ENCODE results near the gene C1orf116. TPM values are rescaled to one million over a fixed set of nuclear protein-coding genes. Genes with fewer than 3 reads are reported as not detected.

The C1orf116 gene
- total RNA-seq, 3 donors from 2014 or later: 0.03 to 0.11 (median 0.08) TPM

GRCh38 chr1:207034208-207034607 is 1.7 kb upstream of the C1orf116 start:
- no peak overlapping the region for H3K4me3 Mint-ChIP-seq
- H3K9me3 Mint-ChIP-seq: no peaks in the 10 kb centered on the region
- peaks cover 45% of the 10 kb centered on the region for H3K27me3 Mint-ChIP-seq (ENCODE audit: low read depth)
- H3K4me1 Mint-ChIP-seq (ENCODE audit: low read depth): no peaks in the 10 kb centered on the region
- no peak for DNase-seq
- no peaks in the 10 kb centered on the region for H3K36me3 Mint-ChIP-seq (ENCODE audit: insufficient read depth)
- ATAC-seq: no peak

DNA sequence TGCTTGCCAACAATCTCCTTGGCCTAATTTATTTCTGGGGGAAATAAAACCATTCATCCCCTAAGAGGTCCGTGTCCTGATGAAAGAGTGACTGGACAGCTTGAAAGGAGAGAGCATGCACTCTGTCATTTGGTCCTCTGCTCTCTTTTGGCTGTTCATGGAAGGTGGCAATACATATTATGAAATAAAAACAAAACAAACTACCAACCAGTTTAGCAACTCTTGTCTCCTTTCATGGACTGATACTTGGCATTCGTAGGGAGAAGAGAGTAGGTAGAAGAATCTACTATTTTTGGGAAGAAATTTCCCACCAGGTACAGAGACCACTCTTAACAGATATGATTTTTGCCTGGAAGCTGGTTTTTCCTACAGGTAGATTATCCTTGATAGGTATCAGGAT is 746 bp upstream of the C1orf116 start:
- Mint-ChIP-seq H3K36me3 (ENCODE audit: insufficient read depth) (no peaks in the 10 kb centered on the region), H3K27me3 (ENCODE audit: low read depth) (peaks cover 45% of the 10 kb centered on the region), H3K9me3 (no peaks in the 10 kb centered on the region), H3K4me1 (ENCODE audit: low read depth) (no peaks in the 10 kb centered on the region), H3K4me3 (no peak overlapping the region)
- no peak for DNase-seq
- ATAC-seq: no peak

- ATAC-seq (no peak), DNase-seq (no peak)
- Mint-ChIP-seq H3K4me3 (no peak overlapping the region), H3K27me3 (ENCODE audit: low read depth) (peaks cover 54% of the 10 kb centered on the region), H3K4me1 (ENCODE audit: low read depth) (no peaks in the 10 kb centered on the region), H3K9me3 (no peaks in the 10 kb centered on the region), H3K36me3 (ENCODE audit: insufficient read depth) (no peaks in the 10 kb centered on the region)
These were observed 808 bp downstream of the C1orf116 start for GRCh38 chr1:207031632-207032264.

- Mint-ChIP-seq H3K4me1 (ENCODE audit: low read depth) (no peaks in the 10 kb centered on the region), H3K27me3 (ENCODE audit: low read depth) (peaks cover 58% of the 10 kb centered on the region), H3K36me3 (ENCODE audit: insufficient read depth) (no peaks in the 10 kb centered on the region), H3K9me3 (no peaks in the 10 kb centered on the region), H3K4me3 (no peak overlapping the region)
- ATAC-seq (no peak), DNase-seq (no peak)
These were observed 1.5 kb downstream of the C1orf116 start for GRCh38 chr1:207031016-207031415.

DNA sequence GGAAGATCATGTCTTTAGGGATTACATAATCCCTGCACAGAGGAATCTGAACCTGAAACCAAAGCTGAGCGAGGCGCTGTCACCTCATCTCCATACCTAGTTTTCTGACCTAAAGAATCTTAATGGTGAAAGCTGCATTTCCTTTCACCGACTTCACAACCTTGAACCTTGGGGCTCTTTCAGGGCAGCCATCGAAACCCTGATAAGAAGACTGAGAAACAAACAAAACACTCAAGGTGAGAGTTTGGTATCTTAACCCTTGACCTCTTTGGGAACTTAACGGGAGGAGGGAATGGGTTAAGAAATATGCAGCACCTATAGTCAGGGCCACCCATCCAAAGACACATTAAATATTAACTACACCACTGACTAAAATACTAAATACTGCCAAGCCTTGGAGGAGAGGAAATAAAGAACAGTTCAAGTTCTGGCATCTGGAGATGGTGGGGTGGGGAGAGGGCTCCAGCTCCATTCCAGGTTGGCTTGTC is 2.0 kb downstream of the C1orf116 start:
- no peaks in the 10 kb centered on the region for H3K36me3 Mint-ChIP-seq (ENCODE audit: insufficient read depth)
- no peak for DNase-seq
- no peaks in the 10 kb centered on the region for H3K9me3 Mint-ChIP-seq
- H3K27me3 Mint-ChIP-seq (ENCODE audit: low read depth): peaks cover 58% of the 10 kb centered on the region
- ATAC-seq: no peak
- no peaks in the 10 kb centered on the region for H3K4me1 Mint-ChIP-seq (ENCODE audit: low read depth)
- no peak overlapping the region for H3K4me3 Mint-ChIP-seq

DNA sequence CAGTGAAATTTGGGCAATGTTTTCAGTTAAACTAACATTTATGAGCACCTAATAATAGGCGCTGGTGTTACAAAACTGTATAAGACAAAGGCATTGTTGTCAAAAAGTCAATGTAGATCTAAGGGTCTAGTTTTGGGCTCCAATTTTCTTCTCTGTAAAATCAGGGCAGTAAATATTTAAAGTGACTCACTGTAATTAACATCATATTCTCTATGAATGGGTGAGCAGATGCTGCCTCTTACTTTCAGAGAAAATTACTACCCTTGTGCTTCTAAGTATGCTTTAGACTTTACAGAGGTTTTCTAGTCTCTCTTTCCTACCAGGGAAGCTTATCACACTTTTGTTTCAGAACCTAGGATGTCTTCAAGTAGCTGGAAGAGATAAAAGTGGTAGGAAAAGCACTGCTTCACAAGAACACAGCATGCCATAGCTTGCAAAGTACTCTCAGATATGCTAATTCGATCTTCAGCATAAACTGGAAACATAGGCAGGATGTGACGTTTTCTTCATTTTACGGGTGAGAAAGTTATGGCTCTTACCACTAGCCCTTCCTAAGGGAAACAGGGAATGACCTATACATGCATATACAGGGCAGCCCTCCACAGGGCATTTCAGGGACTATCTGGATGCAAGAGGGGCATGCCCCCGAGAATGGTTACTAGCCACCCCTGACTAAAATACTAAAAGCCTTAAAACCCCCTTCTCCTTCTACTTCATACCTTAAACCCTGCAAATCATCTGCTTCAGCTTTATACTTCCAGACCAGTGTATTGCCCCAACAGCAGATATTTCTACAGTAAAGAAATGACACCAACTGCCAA is 2.6 kb downstream of the C1orf116 start:
- Mint-ChIP-seq H3K36me3 (ENCODE audit: insufficient read depth) (no peaks in the 10 kb centered on the region), H3K27me3 (ENCODE audit: low read depth) (peaks cover 51% of the 10 kb centered on the region), H3K4me1 (ENCODE audit: low read depth) (no peaks in the 10 kb centered on the region), H3K9me3 (no peaks in the 10 kb centered on the region), H3K4me3 (no peak overlapping the region)
- no peak for DNase-seq
- ATAC-seq: no peak

DNA sequence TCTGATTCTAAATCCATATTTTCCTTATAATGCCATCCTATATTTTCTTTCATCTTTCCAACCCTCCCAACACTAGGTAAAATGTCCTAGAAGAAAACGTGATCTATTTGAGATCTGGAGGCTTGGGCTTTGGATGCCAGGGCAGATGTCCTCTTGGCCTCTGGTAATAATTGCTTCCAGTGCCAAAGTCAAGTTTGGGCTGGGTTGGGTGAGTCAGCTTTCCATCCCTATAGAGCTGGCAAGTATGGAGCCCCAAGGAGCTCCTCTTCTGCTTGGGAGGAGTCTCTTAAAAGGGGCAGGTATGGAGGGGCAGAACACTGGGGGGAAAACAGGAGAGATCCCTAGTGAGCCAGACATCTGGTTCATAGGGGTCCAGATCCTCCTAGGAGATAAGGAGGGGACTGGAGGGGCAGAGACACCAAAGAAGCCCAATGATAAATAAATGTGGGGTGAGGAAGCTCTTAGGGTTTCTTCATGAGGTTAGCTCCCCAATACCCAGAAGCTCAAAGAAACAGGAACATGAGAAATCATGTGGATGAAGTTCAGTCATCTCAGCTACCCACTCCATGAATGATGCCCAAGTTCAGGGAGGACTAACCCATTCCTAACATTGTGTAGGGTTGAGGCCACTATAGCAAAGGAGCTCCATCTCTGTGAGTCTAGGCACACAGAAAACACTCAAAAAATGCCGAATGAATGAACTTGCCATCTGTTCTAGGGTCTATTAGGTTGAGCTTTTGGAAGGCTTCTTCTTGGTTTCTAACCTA is 3.5 kb downstream of the C1orf116 start:
- Mint-ChIP-seq H3K4me1 (ENCODE audit: low read depth) (no peaks in the 10 kb centered on the region), H3K27me3 (ENCODE audit: low read depth) (peaks cover 48% of the 10 kb centered on the region), H3K9me3 (no peaks in the 10 kb centered on the region), H3K36me3 (ENCODE audit: insufficient read depth) (no peaks in the 10 kb centered on the region), H3K4me3 (no peak overlapping the region)
- DNase-seq: no peak
- ATAC-seq: no peak

- Mint-ChIP-seq H3K36me3 (ENCODE audit: insufficient read depth) (no peaks in the 10 kb centered on the region), H3K9me3 (no peaks in the 10 kb centered on the region), H3K4me3 (no peak overlapping the region), H3K4me1 (ENCODE audit: low read depth) (no peaks in the 10 kb centered on the region), H3K27me3 (ENCODE audit: low read depth) (peaks cover 42% of the 10 kb centered on the region)
- DNase-seq: no peak
- no peak for ATAC-seq
These were observed 4.6 kb downstream of the C1orf116 start for GRCh38 chr1:207027921-207028320.

GRCh38 chr1:207027206-207027777 is 5.3 kb downstream of the C1orf116 start:
- ATAC-seq (no peak), DNase-seq (no peak)
- H3K27me3 Mint-ChIP-seq (ENCODE audit: low read depth): peaks cover 38% of the 10 kb centered on the region
- H3K4me1 Mint-ChIP-seq (ENCODE audit: low read depth): no peaks in the 10 kb centered on the region
- no peak overlapping the region for H3K4me3 Mint-ChIP-seq
- H3K36me3 Mint-ChIP-seq (ENCODE audit: insufficient read depth): no peaks in the 10 kb centered on the region
- H3K9me3 Mint-ChIP-seq: no peaks in the 10 kb centered on the region

DNA sequence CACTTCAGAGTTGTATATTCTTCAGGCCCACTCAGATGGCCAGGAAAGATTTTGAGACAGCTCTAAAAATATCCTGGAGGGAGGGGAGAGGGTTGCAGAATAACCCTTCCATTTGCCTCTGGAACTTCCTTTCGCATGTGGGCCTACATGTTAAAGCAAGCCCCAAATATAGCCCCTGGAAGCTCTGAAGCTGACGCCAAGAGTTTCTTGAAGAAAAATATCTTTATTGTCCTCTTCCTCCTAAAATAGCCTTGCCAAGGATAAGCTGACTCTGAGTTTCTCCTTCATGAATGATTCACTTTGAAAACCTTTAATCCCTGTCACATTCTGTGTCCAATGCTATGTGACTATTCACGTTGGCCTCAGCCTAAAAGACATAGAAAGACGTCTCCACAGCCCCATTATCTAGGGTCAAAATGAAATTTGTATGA is 6.4 kb downstream of the C1orf116 start:
- ATAC-seq (no peak), DNase-seq (no peak)
- H3K9me3 Mint-ChIP-seq: no peaks in the 10 kb centered on the region
- H3K27me3 Mint-ChIP-seq (ENCODE audit: low read depth): peaks cover 29% of the 10 kb centered on the region
- no peak overlapping the region for H3K4me3 Mint-ChIP-seq
- H3K4me1 Mint-ChIP-seq (ENCODE audit: low read depth): no peaks in the 10 kb centered on the region
- H3K36me3 Mint-ChIP-seq (ENCODE audit: insufficient read depth): no peaks in the 10 kb centered on the region

DNA sequence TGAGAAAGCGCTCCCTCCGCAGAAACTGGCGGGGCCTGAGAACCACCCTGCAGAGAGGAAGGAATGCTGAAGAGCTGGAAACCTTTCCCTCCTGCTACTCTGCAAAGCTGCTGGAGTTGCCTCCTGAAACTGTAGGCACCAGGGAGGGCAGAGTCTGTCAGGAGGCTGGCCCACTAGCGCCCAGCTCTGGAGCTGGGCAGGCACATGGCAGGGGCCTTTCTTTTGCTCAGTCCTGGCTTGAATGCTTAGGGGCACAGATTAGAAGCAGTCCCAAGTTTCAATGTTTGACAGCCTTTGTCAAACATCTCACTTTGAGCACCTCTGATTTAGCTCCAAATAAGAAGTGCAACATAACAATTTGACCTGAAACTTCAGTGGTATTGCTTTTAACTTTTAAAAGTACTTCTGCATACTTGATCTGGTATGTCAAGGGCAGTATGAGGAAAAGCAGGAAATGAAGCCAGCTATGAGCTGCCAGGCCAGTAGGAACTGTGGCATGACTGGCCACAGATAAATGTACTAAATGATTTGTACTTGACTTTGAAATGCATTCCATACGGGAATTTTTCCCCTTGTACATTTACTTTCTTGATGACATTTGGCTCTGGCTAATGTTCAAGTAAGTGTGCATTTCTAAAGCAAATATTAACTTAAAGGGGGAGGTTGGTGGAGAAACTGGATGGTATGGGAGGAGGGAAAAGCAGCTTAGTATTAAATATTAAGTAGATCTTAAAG is 7.2 kb downstream of the C1orf116 start:
- DNase-seq (no peak), ATAC-seq (no peak)
- Mint-ChIP-seq H3K4me1 (ENCODE audit: low read depth) (no peaks in the 10 kb centered on the region), H3K4me3 (no peak overlapping the region), H3K9me3 (no peaks in the 10 kb centered on the region), H3K27me3 (ENCODE audit: low read depth) (peaks cover 26% of the 10 kb centered on the region), H3K36me3 (ENCODE audit: insufficient read depth) (no peaks in the 10 kb centered on the region)

DNA sequence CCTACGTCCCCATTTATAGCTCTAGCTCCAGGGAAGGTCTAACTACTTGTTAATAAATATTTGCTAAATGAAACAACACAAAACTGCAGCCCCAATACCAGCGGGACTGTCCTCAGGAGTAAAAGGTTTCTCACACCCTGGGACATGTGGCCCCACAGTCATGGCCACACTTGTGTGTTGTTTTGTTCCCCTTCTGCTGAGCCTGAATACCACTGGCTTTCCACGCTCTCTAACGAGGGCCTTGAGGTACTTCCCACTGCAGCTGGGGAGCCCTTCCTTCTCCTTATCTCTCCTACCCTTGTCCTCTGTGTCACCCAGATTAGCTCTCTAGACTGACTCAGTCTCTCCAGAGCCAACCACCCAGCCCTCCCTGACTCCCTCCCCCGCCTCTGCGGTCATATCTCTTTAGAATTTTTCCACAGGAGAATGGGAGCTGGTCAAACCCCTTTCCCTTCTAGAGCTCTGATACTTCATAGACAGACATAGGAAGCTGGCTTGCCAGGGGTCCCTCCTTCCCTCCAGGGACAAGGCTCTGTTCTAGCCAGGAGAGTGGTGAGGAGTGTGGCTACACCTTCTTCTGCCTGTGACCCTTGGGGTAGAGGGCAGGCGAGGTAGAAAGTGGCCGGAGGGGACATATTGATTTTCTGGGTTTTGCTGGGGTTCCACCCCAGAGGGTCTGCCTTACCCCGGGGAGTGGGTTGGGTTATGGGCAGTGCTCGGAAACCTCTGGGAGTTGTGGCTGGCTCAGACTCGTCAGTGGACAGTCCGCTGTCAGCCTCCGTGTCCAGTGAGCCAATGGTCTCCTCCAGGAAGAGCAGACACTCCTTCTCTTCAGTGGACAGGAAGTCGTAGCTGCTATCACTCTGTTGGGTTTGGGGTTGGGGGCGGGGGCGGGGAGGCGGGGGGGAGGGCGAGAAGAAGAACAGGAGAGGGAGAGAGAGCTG is 8.1 kb downstream of the C1orf116 start:
- Mint-ChIP-seq H3K4me1 (ENCODE audit: low read depth) (no peaks in the 10 kb centered on the region), H3K4me3 (no peak overlapping the region), H3K9me3 (no peaks in the 10 kb centered on the region), H3K27me3 (ENCODE audit: low read depth) (peaks cover 22% of the 10 kb centered on the region), H3K36me3 (ENCODE audit: insufficient read depth) (no peaks in the 10 kb centered on the region)
- ATAC-seq (no peak), DNase-seq (no peak)
